ENCODE results near the gene ENG.
A peak's percentile ranks its signal among the peaks of the same experiment; 100 is the strongest.
"Not testable (repeated sequence)": the region's sequence is repeated elsewhere in the genome, so short reads cannot be mapped to it uniquely, and the experiment has no call there.

ENG gene

DNA sequence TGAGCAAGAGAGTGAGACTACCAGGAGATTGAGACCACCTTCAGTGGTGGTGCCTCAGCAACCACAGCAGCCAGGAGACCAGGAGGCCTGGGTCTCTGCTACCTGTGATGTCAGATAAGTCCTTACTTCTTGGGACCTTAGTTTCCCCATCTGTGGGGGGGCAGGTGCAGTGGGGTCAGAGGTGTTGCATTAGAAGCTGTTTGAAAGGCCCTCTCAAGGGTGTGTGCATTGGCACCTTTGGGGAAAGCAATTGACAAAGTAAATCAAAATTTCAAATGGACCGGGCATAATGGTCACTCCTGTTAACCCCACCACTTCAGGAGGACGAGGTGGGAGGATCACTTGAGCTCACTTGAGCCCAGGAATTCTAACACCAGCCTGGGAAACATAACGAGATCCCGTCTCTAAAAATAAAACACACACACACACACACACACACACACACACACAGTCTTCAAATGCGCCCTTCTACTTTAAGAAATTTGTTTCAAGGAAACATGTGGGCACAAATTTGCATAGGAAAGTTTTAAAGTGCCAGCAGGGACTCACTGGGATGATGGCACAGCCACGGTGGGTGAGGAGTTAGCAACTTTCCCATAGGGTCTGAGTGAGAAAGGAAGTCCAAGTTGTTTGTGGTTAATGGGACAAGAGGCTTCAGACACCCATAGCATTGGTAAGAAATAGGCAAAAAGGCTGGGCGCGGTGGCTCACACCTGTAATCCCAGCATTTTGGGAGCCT, 24.4 kb upstream of the ENG start:
- ATAC-seq, result no peak
- no peak for DNase-seq

DNA sequence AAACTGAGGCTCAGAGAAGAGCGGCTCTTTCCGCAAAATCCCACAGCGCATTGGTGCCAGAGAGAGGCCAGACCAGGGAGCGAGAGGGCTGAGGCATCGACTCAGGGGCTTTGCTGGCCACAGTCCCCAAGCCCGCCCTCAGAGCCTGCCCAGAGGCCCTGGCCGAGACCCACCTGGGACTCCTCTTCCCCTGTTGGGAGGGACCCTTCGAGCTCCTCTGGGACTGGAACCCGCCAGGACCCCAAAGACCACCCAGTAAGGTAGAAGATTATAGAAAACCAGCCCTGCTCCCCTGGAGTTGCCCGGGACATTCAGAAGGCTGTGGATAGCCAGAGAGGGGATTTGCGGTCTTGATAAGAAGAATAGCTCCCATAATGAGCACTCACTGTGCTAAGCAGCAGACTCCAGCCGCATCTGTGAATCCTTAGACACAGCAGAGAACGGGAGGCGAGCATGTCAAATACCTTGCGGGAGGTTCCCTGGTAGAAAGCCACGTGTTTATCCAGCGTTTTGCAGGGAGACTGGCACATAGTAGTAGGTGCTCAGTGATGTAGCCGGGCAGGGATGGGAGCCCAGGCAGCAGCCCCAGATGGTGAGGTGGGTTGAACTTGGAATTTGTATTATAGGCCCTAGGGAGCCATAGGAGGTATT, 23.7 kb upstream of the ENG start:
- DNase-seq (no peak), ATAC-seq (no peak)

DNA sequence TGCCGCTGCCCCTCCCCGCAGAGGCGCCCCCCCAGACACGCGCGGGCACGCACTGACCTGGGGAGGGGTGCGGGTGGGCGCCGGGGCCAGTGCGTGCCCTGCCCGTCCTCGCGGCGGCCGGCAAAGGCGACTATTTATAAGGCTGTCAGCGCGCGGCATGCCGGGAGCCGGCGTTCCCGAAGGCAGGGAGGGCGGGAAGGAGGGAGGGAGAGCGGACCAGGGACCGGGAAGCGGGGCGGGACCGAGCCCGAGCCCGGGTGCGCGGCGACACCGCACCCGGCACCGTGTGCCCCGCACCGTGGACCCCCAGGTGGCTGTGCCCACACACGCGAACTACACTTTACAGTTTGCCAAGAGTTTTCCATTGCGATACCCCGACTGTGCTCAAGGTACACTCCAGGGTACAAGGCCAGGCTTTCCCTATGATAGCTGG, 23.1 kb upstream of the ENG start, which contains the start of gene AK1:
Gene AK1 (minus strand): TSS at position 110 of the 433 bp plus-strand sequence. CDS start 3,058 bp downstream, outside the sequence.
- ATAC-seq (no peak), DNase-seq (no peak)

DNA sequence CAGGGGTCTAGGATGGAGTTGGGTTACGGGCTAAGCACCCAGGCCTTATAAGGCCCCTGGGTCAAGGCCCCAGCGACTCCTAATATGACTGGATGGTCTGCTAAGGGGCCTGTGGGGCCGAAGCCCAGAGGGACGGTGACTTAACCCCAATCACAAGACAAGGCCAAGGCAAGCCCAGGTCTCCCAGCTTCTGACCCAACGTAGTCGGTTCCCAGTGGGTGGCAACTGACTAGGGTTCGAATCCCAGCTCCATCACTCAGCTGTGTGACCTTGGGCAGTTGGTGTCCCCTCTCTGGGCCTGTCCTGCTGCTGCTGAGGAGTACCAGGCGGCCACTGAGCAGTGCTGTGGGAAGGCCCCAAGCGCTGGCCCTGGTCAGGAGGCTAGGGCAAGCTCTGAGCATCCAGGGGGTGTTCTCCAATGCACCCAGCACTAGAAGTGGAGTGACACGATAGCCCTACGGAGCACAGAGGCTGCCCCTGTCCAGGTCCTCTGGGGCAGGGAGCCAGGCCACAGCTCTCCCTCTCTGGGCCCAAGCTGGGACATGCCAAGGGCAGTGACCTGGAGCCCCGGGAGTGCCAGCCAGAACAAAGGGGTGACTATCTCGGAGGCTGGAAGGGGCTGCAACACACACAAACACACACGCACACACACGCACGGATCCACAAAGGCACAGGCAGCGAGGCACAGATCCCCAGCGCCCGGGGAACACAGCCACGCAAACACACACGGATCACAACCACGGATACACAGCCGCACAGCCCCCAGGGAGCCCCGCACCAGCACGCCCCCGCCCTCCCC, 22.5 kb upstream of the ENG start:
- DNase-seq (no peak), ATAC-seq (no peak)

DNA sequence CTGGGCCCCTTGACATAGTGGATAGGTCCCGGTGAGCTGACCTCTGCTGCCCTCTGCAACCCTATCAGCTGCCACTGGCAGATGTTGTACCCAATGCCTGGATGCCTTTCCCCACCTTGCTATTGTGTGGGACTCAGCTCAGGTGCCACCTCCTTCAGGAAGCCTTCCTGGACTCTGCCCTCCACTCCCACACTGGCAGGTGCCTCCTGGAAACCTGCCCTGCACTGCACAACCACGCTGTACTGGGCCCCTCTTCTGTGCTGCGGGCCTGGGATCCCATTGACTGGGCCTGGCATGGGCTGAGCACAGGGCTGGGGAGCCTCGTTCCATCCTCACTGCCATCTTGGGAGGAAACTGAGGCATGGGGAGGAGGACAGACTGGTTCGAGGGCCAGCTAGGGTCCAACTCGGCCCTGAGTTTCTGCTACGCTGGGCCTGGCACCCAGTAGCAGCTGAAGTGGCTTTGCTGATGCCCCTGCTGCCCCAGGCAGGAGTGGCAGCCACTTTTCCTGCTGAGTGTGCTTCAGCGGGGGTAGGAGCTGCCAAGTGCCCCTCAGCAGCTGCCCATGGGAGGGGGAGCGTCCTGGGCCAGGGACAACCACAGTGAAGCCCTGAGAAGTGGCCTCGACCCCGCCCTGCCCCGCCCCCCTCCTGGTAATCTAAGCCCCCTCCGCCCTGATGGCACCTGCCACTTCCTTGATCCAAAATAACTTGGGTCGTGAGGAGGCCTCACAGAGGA, 21.7 kb upstream of the ENG start:
- no peak for DNase-seq
- no peak for ATAC-seq

DNA sequence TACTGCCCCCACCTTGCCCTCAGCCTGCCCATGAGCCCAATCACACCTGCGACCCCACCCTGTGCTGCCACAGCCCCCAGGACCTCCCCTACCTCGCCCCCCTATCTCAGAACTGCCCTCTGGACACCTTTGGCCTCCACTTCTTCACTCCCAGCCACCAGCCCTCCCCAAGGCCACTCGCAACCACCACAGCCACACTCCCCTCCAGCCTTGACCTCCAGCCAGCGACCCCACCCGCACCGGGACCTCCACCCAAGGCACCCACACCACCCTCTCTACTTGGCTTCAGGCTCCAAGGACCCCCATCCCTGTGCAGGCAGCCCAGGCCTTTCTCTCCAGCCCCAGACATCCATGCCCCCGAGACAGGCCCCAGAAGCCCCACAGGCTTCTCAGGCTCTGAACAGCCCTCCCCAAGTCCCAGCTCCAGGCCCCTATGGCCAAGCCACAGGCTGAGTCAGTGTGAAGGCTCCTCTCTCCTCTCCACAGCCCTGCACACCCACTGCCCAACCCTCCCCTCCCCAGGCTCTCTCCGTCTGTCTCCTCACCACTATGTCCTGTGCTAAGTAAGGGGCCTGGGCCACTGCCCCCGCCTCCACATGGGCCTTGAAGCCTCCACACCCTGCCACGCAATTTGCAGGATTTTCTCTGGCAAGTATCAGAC, 21.0 kb upstream of the ENG start:
- no peak for ATAC-seq
- no peak for DNase-seq

DNA sequence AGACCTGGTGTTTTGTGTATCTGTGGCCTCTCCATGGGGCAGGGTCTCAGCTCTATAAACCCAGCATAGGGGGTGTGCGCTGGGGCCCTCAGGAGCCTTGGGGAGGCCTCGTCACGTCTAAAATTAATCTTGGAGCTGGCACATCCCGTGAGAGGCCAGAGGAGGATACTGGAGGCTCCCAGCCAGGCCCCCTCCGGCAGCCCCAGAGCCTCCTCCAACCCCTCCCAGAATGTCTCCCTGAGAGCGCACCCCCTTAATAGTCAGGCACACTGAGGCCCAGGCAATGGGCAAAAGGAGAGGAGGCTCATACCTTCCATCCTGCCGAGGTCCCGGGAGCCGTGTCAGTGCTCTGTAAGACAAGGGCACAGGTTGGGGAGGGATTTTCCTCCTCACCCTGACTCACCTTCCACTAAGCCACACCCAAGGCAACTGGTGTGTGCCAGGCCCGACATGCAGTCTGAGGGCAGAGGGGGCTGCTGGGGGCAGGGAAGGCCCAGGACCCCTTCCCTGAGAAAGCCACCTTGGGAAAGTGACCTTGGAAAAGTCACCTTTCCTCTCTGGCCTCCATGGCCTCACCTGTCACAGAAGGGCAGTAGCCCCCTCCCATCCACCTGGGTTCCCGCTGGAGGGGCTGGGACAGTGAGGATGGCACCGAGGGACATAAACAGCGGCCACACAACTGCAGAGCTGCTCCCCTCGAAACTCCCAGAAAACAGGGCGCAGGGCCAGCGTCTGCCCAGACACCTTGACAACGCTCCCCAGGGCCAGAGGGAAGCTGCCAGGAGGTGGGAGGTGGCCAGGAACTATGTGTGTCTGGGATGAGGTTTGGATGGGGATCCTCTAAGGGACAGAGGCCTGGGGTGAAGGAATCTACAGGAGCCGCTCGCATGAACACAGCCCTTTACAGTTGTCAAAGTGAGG, 20.1 kb upstream of the ENG start:
- ATAC-seq (no peak), DNase-seq (no peak)

DNA sequence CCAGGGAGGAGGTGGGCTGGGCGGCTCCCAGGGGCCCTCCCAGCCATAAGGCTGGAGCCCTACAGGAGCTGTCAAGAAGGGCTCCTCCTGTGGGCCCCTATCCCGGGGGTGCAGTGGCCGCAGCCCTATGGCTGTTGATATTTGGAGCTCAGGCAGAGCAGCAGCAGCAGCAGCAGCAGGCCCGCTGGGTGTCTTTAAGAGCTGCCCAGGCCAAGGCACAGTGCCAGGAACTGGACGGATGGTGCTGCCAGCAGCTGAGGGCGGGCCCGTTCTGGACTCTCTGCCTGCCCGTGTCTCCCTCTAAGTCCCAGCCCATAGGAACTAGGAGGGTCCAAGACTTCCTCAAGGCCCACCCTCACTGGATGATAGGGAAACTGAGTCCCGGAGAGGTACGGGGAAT, 19.4 kb upstream of the ENG start:
- ATAC-seq (no peak), DNase-seq (no peak)

DNA sequence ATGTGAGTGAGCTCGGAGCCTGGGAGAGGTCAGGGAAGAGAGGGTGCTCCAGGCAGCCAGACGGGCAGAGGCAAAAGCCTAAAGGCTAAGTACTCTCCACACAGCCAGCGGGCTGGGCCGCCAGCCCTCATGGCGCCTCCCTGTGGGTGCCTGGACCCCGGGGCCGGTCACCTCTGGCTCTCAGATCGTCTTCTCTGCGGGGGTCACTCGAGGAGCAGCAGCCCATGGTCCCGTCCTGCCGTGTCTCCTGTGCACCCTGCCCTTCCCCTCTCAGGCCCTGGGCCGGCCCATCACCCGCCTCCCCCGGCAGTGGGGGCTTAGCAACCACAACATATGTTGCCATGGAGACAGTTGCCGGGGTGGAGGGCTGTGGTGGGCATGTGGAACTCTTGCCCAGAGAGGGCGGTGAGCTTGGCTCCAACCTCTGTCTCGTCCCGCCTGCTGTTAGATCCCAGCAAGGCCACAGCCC, 18.8 kb upstream of the ENG start:
- DNase-seq (no peak), ATAC-seq (no peak)

DNA sequence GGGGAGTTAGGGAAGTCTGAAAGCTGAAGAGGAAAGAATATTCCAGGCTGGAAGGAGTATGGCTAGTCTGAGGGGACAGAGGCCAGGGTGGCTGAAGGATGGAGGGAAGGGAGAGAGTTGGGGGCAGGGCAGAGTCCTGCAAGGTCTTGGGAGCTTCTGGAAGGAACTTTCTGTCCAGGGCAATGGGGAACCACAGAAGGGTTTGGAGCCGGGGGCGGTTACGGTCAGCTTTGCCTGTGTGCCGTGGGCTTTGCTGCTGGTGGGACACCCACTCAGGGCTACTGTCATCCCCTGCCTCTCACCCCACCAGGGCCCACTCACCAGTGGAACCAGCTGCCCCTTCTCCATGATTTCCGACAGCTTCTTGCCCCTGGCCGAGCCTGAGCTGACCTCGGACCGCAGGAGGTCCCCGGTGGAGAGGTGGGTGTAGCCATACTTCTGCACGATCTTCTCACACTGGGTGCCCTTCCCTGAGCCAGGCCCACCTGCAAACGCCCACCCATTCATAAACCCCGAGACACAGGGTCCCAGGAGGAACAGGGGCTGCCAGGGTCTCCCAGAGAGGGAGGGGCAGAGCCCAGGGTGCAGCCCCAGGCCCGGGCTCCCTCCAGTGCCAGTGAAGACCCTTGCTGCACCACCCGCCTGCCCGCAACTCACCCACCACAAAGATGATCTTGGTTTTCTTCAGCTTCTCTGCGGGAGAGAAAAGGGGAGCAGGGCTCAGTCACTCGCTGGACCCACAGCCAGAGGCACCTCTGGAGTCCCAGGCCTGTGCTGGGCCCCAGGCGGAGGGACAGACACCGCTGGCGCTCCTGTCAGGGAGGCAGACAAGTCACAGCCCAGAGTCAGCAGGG, 18.1 kb upstream of the ENG start:
- ATAC-seq (no peak), DNase-seq (no peak)

DNA sequence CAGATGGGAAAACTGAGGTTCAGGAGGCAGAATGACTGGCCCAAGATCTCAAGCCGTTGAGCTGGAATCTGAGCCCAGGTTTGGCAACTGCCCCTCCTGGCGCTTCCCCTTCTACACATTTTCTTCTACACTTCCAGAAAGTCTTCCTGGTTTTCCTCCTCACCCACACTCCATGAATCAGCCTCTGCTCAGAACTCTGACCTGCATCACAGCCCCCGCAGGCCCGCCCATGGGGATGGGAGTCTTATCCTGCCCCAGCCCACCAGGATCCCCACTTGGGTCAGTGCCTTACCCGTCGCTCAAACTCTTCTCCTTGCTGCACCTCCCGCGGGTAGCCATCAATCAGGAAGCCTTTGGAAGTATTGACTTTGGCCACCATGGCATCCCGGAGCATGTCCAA, 17.1 kb upstream of the ENG start:
- DNase-seq (no peak), ATAC-seq (no peak)

DNA sequence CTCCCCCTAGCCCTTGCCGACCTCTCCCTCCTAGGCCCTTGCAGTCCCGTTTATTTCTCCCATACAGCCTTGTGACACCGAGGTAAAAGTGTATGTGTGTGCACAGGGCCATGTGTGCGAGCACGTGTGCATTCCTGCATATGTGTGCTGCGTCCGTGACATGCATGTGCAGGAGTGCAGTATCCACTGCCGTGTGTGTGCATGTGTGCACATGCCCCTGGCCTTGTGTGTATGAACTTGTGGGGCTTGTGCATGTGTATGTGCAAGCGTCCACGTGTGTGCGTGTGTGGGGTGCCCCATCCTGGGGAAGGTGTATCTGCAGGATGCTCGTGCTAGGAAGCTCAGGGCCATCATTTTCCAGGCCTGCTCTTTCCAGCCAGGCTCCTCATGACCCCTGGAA, 16.4 kb upstream of the ENG start:
- no peak for DNase-seq
- ATAC-seq, result no peak

DNA sequence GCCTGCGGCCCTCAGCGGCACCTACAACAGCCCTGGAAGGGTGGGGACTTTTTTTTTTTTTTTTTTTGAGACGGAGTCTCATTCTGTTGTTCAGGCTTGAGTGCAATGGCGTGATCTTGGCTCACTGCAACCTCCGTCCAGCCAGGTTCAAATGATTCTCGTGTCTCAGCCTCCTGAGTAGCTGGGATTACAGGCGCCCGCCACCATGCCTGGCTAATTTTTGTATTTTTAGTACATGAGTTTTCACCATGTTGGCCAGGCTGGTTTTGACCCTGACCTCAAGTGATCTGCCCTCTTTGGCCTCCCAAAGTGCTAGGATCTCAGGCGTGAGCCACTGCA, 15.7 kb upstream of the ENG start:
- DNase-seq, ATAC-seq: not testable (repeated sequence)

DNA sequence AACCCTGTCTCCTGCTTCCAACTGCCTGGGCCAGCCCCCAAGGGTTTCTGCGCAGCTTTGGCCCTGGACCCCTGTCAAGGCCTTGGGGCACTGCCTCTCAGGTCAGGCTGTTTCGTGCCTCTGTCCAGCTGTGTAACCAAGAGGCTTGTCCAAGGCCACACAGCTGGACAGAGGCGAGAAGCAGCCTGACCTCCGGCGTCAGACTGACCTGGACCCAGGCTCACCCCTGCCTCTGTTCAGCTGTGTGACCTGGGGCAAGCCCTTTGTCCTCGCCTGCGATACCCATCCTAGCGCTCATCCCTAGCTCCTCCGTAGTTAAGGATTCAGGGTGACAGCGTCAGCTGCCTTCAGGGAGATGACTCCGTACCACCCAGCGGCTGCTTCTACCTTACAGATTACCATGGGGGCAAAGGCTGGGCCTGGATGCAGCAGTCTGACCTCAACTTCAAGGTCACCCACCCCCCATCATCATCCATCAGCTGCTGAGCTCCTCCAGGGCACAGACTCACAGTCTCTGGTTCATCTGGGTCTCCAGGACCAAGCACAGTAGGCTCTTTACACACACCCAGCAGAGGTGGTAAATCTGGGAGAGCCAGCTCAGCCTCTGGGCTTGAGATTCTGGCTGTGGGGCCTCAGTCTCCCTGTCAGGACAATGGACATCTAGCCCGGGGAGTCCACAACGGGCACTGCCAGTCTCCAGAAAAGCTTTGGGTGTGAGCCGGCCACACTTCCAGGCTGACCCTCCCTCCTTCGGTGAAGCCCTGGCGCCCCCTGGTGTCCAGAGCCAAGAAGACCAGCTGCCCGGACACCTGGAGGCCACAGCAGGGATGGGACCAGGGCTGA, 15.1 kb upstream of the ENG start:
- ATAC-seq (peak; percentile 80), DNase-seq (peak; percentile 94)

DNA sequence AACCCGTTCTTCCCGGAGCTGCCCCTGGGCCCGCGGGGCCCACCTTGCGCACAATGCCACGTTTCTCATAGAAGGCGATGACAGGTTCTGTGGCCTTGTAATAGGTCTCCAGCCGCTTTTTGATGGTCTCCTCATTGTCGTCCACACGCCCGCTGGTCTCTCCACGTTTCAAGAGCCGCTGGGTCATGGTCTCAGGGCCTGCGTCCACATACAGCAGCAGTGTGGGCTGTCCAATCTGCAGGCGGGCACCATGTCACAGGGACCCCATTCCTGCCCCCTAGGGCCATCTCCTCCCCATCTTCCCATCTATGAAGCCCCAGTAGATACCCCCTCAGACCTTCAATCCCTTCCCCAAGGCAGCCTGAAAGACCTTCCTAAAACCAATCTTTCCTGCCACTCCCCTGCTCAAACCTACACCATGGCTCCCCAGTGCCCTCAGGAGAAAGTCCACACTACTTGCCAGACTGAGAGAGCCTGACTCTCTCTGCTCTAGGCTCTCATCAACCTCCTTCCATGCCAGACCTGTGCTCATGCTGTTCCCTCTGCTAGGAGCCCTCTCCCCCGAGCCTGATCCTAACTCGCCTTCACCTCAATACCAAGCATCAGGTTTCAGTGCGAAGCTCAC, 13.9 kb upstream of the ENG start:
- ATAC-seq (no peak), DNase-seq (no peak)

DNA sequence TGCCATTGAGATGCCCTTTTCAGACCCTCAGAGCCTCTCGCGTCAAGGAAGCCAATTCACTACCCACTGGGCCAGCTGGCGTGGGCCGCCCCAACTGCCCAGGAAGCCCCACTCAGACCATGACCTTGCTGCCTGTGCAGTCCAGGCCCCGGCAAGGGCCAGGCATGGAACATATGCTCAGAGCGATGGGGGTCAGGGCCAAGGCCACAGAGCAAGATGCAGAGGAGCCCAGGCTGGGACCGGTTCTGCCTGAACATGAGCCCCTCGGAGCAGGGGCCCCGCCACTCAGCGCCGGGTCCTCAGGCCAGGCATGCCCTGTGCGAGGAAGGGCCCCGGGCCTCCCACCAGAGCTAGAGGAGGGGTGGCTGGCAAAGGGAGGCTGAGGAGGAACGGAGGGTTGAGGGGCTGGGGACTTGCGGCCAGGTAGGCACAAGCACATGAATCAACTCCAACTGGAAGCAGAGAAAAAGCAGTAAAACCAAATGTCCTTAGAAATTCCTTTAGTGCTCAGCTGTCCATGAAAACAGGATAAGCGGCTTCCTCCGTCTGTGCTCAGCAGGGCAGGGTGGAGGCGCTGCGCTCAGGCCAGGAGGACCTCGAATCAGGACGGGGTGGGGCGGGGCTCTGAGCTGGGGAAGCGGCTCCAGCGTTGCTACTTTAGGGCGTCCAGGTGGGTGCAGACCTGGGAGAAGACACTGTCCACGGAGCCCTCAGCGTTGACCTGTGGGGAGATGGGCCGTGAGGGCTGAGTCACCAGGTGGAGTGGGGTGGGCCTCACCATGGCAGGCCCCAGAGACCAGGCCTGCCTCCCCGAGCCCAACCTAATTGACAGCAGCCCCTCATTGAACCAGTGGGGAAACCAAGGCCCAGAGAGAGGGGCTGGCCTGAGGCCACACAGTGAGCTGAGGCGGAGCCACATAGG, 13.2 kb upstream of the ENG start:
- no peak for DNase-seq
- ATAC-seq, result no peak

DNA sequence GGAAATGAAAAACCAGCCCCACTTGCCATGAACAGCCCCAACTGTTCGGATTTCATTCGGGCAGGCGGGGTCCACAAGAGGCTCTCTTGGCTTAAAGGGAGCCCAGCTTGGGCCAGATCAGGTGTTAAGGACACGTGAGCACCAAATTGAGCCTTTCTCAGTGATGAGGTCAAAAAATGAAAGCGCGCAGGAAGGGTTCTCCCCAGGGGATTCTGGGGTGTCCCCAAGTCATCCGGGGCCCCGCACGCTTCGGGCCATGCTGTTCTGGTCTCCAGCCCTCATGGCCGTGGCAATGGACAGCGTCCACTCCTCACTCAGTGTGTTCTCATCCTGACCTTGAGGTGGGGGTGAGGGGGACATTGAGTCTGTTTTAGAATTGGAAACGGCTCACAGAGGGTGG, 12.1 kb upstream of the ENG start:
- no peak for DNase-seq
- no peak for ATAC-seq
